ENCODE data around the gene IL4I1. TPM values are rescaled to one million over a fixed set of nuclear protein-coding genes. Genes with fewer than 3 reads are reported as not detected.

The IL4I1 gene
- total and polyA plus RNA-seq, 4 donors = 0.08 to 0.75 (median 0.23) TPM

DNA sequence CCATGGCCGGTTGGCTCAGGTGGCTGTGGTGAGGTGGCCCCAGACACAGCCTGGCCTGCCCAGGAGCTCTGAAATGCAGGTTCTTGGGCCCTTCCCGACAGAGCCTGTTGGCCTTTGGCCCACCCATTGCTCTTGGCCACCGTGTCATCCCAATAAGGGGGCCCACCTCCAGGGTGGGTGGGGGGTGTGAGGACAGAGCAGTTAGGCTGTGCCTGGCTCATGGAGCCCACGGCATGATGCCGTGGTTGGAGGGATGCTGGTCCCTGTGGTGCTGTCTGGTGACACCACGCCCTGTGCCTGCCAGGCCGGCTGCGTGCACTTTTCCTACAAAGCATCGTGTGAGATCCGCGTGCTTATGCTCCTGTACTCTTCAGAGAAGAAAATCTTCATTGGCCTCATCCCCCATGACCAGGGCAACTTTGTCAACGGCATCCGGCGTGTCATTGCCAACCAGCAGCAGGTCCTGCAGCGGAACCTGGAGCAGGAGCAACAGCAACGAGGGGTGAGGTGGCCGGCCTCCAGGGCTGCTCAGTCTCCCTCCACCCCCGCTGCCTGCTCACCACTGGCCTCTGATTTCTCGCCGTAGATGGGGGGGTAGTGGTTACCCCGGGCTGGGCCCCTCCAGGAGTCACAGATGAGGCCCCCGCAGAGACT lies 36.9 kb downstream of the IL4I1 start (continued):
- TF ChIP-seq FOXA1 (IDR thresholded peaks at IDR 0.05) (no peak), GABPA (IDR thresholded peaks at IDR 0.05 in 1 of 2, conservative IDR thresholded peaks at IDR 0.05 in 1 of 2) (no peak)

DNA sequence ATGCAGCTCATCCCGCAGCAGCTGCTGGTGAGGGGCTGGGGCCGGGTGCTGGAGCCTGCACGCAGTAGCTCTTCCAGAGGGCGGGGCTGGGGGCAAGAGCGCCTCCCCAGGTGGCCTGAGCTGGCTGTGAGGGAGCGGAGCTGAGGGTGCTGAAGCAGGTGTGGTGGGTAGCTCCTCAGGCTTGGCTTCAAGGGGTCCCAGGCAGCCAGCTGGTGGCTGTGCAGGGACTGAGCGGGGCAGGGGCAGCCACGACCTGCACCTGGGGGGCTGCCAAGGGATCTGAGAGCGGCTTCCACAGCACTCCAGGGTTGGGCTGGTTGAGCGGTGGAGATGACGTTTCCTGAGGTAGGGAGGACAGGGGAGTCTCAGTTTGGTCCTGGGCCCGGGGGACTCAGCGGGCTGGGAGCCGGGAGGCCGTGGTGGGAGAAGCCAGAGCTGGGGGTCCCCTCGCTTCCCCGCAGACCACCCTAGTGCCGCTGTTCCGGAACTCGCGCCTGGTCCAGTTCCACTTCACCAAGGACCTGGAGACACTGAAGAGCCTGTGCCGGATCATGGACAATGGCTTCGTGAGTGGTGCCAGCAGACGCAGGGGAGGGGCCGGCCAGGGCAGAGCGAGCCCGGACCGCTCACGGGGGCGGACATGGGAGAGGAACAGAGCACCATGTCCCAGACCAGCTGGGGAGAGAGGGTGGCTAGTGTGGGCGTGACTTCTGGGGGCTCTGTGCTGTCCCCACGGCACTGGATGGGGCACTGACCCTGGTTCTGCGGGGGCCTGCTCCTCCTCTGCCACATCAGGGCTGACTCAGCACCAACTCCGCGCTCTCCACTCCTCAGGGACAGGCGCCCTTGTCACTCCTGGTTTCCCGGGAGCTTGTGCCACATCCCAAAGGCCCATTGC lies 38.4 kb downstream of the IL4I1 start:
- DNase-seq (ENCODE audit: low spot score) = no peak
- Histone ChIP-seq H3K4me1 (ENCODE audit: control insufficient read depth in 4 of 4, insufficient read depth in 4 of 4, low read length in 3 of 4) (peaks cover 0 to 3% (median 0%) of the 10 kb centered on the region in 4 donors), H3K27ac (ENCODE audit: low read depth in 1 of 2, low read length in 2 of 2) (no peak overlapping the region)

DNA sequence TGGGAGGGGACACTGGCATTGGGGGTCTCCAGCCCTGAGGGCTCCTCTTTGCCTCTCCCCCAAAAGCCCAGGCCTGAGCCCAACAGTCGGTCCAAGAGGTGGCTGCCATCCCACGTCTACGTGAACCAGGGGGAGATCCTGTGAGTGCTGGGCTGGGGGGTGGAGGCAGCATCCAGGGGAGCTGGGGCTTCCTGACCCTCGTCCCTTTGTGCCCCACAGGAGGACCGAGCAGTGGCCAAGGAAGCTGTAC lies 38.9 kb downstream of the IL4I1 start:
- Histone ChIP-seq H3K27me3 (ENCODE audit: control insufficient read depth in 4 of 4, insufficient read depth in 4 of 4, low read length in 3 of 4) (no peaks in the 10 kb centered on the region), H3K4me1 (ENCODE audit: control insufficient read depth in 4 of 4, insufficient read depth in 4 of 4, low read length in 3 of 4) (peaks cover 1 to 3% (median 3%) of the 10 kb centered on the region in 4 donors), H3K9me3 (ENCODE audit: control insufficient read depth in 4 of 4, low read length in 3 of 4) (no peaks in the 10 kb centered on the region), H3K4me3 (ENCODE audit: low read depth in 1 of 3, low read length in 3 of 3) (no peak overlapping the region), H3K27ac (ENCODE audit: low read depth in 1 of 2, low read length in 2 of 2) (no peak overlapping the region), H3K36me3 (ENCODE audit: control insufficient read depth in 4 of 4, insufficient read depth in 3 of 4, low read depth in 1 of 4, low read length in 3 of 4) (peaks cover 0 to 49% (median 8%) of the 10 kb centered on the region in 4 donors), H3K9ac (ENCODE audit: low read depth in 1 of 2, low read length in 2 of 2) (no peak overlapping the region)
- DNase-seq (ENCODE audit: low spot score) = no peak
- WGBS = 92% methylated on average over 5 of the region's 5 CpGs
- TF ChIP-seq SP1 (IDR thresholded peaks at IDR 0.05) (no peak), HNF4A (conservative IDR thresholded peaks at IDR 0.05) (no peak), FOXA2 (IDR thresholded peaks at IDR 0.05) (no peak), JUND (IDR thresholded peaks at IDR 0.05) (no peak)
- TF ChIP-seq, protein P1, sequence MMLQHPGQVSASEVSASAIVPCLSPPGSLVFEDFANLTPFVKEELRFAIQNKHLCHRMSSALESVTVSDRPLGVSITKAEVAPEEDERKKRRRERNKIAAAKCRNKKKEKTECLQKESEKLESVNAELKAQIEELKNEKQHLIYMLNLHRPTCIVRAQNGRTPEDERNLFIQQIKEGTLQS (IDR thresholded peaks at IDR 0.05) = no peak

More for the DNA sequence above, 38.4 kb downstream of the IL4I1 start:
- H3K9me3 ChIP-seq (ENCODE audit: control insufficient read depth in 4 of 4, low read length in 3 of 4) = no peaks in the 10 kb centered on the region
- no peaks in the 10 kb centered on the region for H3K27me3 ChIP-seq (ENCODE audit: control insufficient read depth in 4 of 4, insufficient read depth in 4 of 4, low read length in 3 of 4)
- H3K9ac ChIP-seq (ENCODE audit: low read depth in 1 of 2, low read length in 2 of 2) = no peak overlapping the region
- TF ChIP-seq NR2F2 (IDR thresholded peaks at IDR 0.05) (no peak), SP1 (IDR thresholded peaks at IDR 0.05) (no peak), HNF4G (IDR thresholded peaks at IDR 0.05) (no peak), HNF4A (conservative IDR thresholded peaks at IDR 0.05) (no peak)
- H3K36me3 ChIP-seq (ENCODE audit: control insufficient read depth in 4 of 4, insufficient read depth in 3 of 4, low read depth in 1 of 4, low read length in 3 of 4) = peaks cover 3 to 52% (median 8%) of the 10 kb centered on the region in 4 donors
- WGBS = 95% methylated on average over 37 of the region's 37 CpGs
- H3K4me3 ChIP-seq (ENCODE audit: low read depth in 1 of 3, low read length in 3 of 3) = no peak overlapping the region

DNA sequence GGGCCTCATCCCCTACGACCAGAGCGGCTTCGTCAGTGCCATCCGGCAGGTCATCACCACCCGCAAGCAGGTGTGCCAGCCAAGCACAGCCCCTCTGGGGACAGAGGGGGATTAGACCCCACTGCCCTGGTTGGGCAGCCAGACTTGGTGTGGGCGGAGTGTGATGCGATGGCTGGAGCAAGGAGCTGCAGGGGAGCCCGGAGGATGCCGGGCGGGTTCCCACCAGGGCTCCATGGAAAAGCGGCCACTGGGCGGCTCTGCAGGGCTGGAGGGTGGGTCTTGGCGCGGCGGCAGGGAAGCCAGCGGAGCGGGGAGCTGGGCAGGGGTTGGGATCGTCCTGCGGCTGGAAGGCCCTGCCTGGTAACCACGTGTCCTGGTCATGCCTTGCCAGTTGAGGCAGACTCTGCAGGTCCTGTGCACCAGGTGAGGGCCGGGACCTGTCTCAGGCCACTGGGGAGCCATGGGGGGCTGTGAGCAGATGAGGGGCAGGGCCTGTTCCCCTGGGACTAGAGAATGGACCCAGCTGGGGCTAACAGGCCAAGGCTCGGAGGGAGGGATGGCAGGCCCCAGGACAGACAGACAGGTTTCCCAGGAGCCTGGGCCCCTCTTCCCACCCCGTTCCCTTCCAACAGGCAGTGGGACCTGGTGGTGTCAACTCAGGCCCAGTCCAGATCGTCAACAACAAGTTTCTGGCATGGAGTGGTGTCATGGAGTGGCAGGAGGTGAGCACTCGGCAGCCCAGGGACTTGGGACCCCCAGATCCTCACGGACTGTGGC lies 39.4 kb downstream of the IL4I1 start:
- Histone ChIP-seq H3K27ac (ENCODE audit: low read depth in 1 of 2, low read length in 2 of 2) (no peak overlapping the region), H3K4me1 (ENCODE audit: control insufficient read depth in 4 of 4, insufficient read depth in 4 of 4, low read length in 3 of 4) (peaks cover 1 to 9% (median 7%) of the 10 kb centered on the region in 4 donors), H3K27me3 (ENCODE audit: control insufficient read depth in 4 of 4, insufficient read depth in 4 of 4, low read length in 3 of 4) (no peaks in the 10 kb centered on the region), H3K9me3 (ENCODE audit: control insufficient read depth in 4 of 4, low read length in 3 of 4) (no peaks in the 10 kb centered on the region), H3K36me3 (ENCODE audit: control insufficient read depth in 4 of 4, insufficient read depth in 3 of 4, low read depth in 1 of 4, low read length in 3 of 4) (peaks cover 0 to 49% (median 8%) of the 10 kb centered on the region in 4 donors), H3K9ac (ENCODE audit: low read depth in 1 of 2, low read length in 2 of 2) (no peak overlapping the region), H3K4me3 (ENCODE audit: low read depth in 1 of 3, low read length in 3 of 3) (no peak overlapping the region)
- WGBS = 96% methylated on average over 26 of the region's 26 CpGs
- no peak for DNase-seq (ENCODE audit: low spot score)
- TF ChIP-seq TAF1 (conservative IDR thresholded peaks at IDR 0.05) (no peak), EGR1 (IDR thresholded peaks at IDR 0.05; ENCODE audit: low read depth in 2 of 2) (no peak), HNF4A (conservative IDR thresholded peaks at IDR 0.05) (no peak), YY1 (IDR thresholded peaks at IDR 0.05) (no peak), NR2F2 (IDR thresholded peaks at IDR 0.05) (no peak), RXRA (IDR thresholded peaks at IDR 0.05) (no peak), FOXA1 (IDR thresholded peaks at IDR 0.05) (no peak), RAD21 (IDR thresholded peaks at IDR 0.05) (no peak), FOXA2 (IDR thresholded peaks at IDR 0.05) (no peak), JUND (IDR thresholded peaks at IDR 0.05) (no peak)
- TF ChIP-seq, protein P2, sequence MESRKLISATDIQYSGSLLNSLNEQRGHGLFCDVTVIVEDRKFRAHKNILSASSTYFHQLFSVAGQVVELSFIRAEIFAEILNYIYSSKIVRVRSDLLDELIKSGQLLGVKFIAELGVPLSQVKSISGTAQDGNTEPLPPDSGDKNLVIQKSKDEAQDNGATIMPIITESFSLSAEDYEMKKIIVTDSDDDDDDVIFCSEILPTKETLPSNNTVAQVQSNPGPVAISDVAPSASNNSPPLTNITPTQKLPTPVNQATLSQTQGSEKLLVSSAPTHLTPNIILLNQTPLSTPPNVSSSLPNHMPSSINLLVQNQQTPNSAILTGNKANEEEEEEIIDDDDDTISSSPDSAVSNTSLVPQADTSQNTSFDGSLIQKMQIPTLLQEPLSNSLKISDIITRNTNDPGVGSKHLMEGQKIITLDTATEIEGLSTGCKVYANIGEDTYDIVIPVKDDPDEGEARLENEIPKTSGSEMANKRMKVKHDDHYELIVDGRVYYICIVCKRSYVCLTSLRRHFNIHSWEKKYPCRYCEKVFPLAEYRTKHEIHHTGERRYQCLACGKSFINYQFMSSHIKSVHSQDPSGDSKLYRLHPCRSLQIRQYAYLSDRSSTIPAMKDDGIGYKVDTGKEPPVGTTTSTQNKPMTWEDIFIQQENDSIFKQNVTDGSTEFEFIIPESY (IDR thresholded peaks at IDR 0.05) = no peak
- TF ChIP-seq, protein P3, sequence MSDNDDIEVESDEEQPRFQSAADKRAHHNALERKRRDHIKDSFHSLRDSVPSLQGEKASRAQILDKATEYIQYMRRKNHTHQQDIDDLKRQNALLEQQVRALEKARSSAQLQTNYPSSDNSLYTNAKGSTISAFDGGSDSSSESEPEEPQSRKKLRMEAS (IDR thresholded peaks at IDR 0.05) = no peak
- TF ChIP-seq, protein P1 (IDR thresholded peaks at IDR 0.05) = no peak
- TF ChIP-seq, protein P4, sequence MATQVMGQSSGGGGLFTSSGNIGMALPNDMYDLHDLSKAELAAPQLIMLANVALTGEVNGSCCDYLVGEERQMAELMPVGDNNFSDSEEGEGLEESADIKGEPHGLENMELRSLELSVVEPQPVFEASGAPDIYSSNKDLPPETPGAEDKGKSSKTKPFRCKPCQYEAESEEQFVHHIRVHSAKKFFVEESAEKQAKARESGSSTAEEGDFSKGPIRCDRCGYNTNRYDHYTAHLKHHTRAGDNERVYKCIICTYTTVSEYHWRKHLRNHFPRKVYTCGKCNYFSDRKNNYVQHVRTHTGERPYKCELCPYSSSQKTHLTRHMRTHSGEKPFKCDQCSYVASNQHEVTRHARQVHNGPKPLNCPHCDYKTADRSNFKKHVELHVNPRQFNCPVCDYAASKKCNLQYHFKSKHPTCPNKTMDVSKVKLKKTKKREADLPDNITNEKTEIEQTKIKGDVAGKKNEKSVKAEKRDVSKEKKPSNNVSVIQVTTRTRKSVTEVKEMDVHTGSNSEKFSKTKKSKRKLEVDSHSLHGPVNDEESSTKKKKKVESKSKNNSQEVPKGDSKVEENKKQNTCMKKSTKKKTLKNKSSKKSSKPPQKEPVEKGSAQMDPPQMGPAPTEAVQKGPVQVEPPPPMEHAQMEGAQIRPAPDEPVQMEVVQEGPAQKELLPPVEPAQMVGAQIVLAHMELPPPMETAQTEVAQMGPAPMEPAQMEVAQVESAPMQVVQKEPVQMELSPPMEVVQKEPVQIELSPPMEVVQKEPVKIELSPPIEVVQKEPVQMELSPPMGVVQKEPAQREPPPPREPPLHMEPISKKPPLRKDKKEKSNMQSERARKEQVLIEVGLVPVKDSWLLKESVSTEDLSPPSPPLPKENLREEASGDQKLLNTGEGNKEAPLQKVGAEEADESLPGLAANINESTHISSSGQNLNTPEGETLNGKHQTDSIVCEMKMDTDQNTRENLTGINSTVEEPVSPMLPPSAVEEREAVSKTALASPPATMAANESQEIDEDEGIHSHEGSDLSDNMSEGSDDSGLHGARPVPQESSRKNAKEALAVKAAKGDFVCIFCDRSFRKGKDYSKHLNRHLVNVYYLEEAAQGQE (IDR thresholded peaks at IDR 0.05) = no peak

Measured in liver (tissue), 9 donors.